MCF 10A (cell line): Measurements from ENCODE around the gene RNF44. TPM values are rescaled to one million over a fixed set of nuclear protein-coding genes. Genes with fewer than 3 reads are reported as not detected.

Source experiments
- BruUV-seq: library from RNA; stranded (reverse); fragments of 400-500 nt; replicated peaks from 2 replicates; lab custom pipeline; 2021; lab: Mats Ljungman, UMichigan
- CTCF ChIA-PET: fragments of 300-600 bp; sonication (Branson Sonifier 250); formaldehyde crosslinking; extraction: SDS; loops from one replicate; lab custom pipeline; 2021; ENCODE audit warnings: antibody characterized with exemption, inconsistent platforms; lab: Yijun Ruan, JAX
- POLR2A ChIA-PET: fragments of 300-600, 350-650 bp; sonication (Branson Sonifier 250); formaldehyde crosslinking; extraction: SDS; loops from one replicate; lab custom pipeline; 2020; ENCODE audit warnings: antibody characterized with exemption, inconsistent platforms; lab: Yijun Ruan, JAX
- DNase-seq: peaks from one replicate; pipeline ENCODE4 v3.0.0-alpha.2; 2018; ENCODE audit not compliant: unreplicated experiment
- H3K27ac Mint-ChIP-seq: one replicate; pipeline ENCODE4 v1.8.0; 2022; ENCODE audit warnings: mild to moderate bottlenecking, low read depth, mixed read lengths; ENCODE audit not compliant: unreplicated experiment
- H3K27me3 Mint-ChIP-seq: one replicate; pipeline ENCODE4 v1.8.0; 2022; ENCODE audit warnings: mixed read lengths; ENCODE audit not compliant: insufficient read depth, unreplicated experiment
- H3K36me3 Mint-ChIP-seq: one replicate; pipeline ENCODE4 v1.8.0; 2022; ENCODE audit warnings: mild to moderate bottlenecking, moderate library complexity, mixed read lengths; ENCODE audit not compliant: insufficient read depth, unreplicated experiment
- H3K4me1 Mint-ChIP-seq: one replicate; pipeline ENCODE4 v1.8.0; 2022; ENCODE audit warnings: mixed read lengths; ENCODE audit not compliant: insufficient read depth, unreplicated experiment
- H3K4me3 Mint-ChIP-seq: one replicate; pipeline ENCODE4 v1.8.0; 2022; ENCODE audit warnings: mild to moderate bottlenecking, moderate library complexity, mixed read lengths; ENCODE audit not compliant: unreplicated experiment
- H3K9me3 Mint-ChIP-seq: one replicate; pipeline ENCODE4 v1.8.0; 2022; ENCODE audit warnings: mixed read lengths; ENCODE audit not compliant: unreplicated experiment
- intact Hi-C: fragments of 100-400 bp; cut with micrococcal nuclease; formaldehyde crosslinking; loops from 2 replicates; pipeline ENCODE4 v1.14.1; 2022
- total RNA-seq: library from RNA; stranded (reverse); gene quantifications from 2 replicates; pipeline ENCODE4 v1.2.3, GENCODE V29; 2022
- TF ChIP-seq, protein P1 (sequence below): fragments of 200-600 bp; IDR thresholded peaks from one replicate; pipeline ENCODE4 v1.8.0; 2022; ENCODE audit warnings: antibody characterized with exemption, mild to moderate bottlenecking; ENCODE audit not compliant: unreplicated experiment

The RNF44 gene
- total RNA-seq, 1 experiment from 2014 or later = 60.1 TPM

DNA sequence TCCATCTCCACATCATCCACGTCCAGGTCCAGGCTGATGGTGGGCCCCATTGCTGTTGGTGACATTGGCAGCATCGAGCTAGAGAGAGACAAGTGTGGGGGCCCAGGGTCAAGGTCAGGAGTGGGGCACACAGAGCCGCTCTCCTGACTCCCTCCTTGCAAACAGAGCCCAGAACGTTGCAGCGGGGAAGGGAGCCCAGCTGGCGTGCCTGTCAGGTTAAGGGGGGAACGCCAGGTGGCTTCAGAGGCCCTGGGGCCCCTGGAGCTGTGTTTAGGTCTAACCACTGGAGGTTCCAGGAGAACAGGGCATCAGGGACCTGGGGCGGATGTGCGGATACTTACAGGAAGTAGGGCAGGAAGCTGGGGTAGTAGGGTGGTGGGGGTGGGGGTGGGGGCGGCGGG is 7.5 kb downstream of the RNF44 start:
- no peaks in the 10 kb centered on the region for H3K27me3 Mint-ChIP-seq
- POLR2A ChIA-PET = interaction anchor here (0.6 kb wide), 1 partner anchor 925 kb away, joined by 3 read pairs; no protein-coding TSS in a partner anchor
- no TSS peak for BruUV-seq
- CTCF ChIA-PET = interaction anchor here (1.3 kb wide), 1 partner anchor 36 kb away, joined by 3 read pairs; no protein-coding TSS in a partner anchor
- no peak for DNase-seq
- intact Hi-C loops = no loop called here
- peaks cover 50% of the 10 kb centered on the region for H3K36me3 Mint-ChIP-seq
- H3K27ac Mint-ChIP-seq = no peak overlapping the region
- no peaks in the 10 kb centered on the region for H3K9me3 Mint-ChIP-seq
- no peak overlapping the region for H3K4me3 Mint-ChIP-seq
- peaks cover 16% of the 10 kb centered on the region for H3K4me1 Mint-ChIP-seq
- TF ChIP-seq, protein P1, sequence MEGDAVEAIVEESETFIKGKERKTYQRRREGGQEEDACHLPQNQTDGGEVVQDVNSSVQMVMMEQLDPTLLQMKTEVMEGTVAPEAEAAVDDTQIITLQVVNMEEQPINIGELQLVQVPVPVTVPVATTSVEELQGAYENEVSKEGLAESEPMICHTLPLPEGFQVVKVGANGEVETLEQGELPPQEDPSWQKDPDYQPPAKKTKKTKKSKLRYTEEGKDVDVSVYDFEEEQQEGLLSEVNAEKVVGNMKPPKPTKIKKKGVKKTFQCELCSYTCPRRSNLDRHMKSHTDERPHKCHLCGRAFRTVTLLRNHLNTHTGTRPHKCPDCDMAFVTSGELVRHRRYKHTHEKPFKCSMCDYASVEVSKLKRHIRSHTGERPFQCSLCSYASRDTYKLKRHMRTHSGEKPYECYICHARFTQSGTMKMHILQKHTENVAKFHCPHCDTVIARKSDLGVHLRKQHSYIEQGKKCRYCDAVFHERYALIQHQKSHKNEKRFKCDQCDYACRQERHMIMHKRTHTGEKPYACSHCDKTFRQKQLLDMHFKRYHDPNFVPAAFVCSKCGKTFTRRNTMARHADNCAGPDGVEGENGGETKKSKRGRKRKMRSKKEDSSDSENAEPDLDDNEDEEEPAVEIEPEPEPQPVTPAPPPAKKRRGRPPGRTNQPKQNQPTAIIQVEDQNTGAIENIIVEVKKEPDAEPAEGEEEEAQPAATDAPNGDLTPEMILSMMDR = no peak

- intact Hi-C loops = no loop called here
- Mint-ChIP-seq H3K27ac (no peak overlapping the region), H3K27me3 (no peaks in the 10 kb centered on the region), H3K4me3 (no peak overlapping the region), H3K4me1 (peaks cover 11% of the 10 kb centered on the region), H3K9me3 (no peaks in the 10 kb centered on the region), H3K36me3 (peaks cover 50% of the 10 kb centered on the region)
- TF ChIP-seq, protein P1 = no peak
- POLR2A ChIA-PET = interaction anchor here (0.6 to 1.6 kb wide), 2 partner anchors 8 to 925 kb away, joined by 3 to 5 read pairs; partner anchors contain the start of gene RNF44
- BruUV-seq = no TSS peak
- DNase-seq = no peak
- CTCF ChIA-PET = interaction anchor here (0.6 to 1.3 kb wide), 2 partner anchors 35 to 875 kb away, joined by 3 read pairs; no protein-coding TSS in a partner anchor
Measured at GRCh38 chr5:176529116-176529740, 8.0 kb downstream of the RNF44 start.

- no peak for DNase-seq
- H3K4me3 Mint-ChIP-seq = no peak overlapping the region
- no TSS peak for BruUV-seq
- intact Hi-C loops = no loop called here
- peak overlapping the region; percentile 16 for H3K27ac Mint-ChIP-seq
- peaks cover 6% of the 10 kb centered on the region for H3K4me1 Mint-ChIP-seq
- TF ChIP-seq, protein P1 = no peak
- ChIA-PET CTCF (interaction anchor here (0.6 to 1.3 kb wide), 2 partner anchors 35 to 875 kb away, joined by 3 read pairs; no protein-coding TSS in a partner anchor), POLR2A (interaction anchor here (1.6 kb wide), 1 partner anchor 9 kb away, joined by 5 read pairs; the partner anchor contains the start of gene RNF44)
- H3K27me3 Mint-ChIP-seq = no peaks in the 10 kb centered on the region
- H3K9me3 Mint-ChIP-seq = no peaks in the 10 kb centered on the region
- H3K36me3 Mint-ChIP-seq = peaks cover 50% of the 10 kb centered on the region
Measured at GRCh38 chr5:176528761-176529115, 8.5 kb downstream of the RNF44 start.

DNA sequence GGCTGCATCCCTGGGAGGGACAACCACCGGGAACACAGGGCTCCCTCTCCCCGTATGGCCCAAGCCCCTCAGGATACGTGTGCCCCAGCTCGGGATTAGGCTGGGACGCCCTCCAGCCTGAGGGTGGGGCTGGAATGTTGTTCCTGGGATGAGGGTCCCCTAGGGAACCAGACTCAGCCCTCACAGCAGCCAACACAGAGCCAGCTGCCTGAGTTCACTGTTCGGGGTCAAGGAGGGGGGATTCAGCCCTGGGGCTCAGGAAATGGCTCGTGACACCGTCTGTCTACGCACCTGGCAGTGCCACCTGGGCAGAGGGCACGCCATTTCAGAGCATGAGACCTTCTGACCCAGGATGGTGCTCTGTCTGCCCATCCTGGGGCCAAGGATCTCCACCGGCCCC is 8.9 kb downstream of the RNF44 start:
- peaks cover 2% of the 10 kb centered on the region for H3K4me1 Mint-ChIP-seq
- peak overlapping the region; percentile 16 for H3K27ac Mint-ChIP-seq
- CTCF ChIA-PET = interaction anchor here (0.6 kb wide), 1 partner anchor 100 kb away, joined by 3 read pairs; no protein-coding TSS in a partner anchor
- no TSS peak for BruUV-seq
- no peak for DNase-seq
- POLR2A ChIA-PET = interaction anchor here (0.7 to 1.6 kb wide), 2 partner anchors 9 to 15 kb away, joined by 3 to 5 read pairs; partner anchors contain the start of gene RNF44
- H3K36me3 Mint-ChIP-seq = peaks cover 48% of the 10 kb centered on the region
- TF ChIP-seq, protein P1 = no peak
- H3K4me3 Mint-ChIP-seq = no peak overlapping the region
- no peaks in the 10 kb centered on the region for H3K9me3 Mint-ChIP-seq
- no peaks in the 10 kb centered on the region for H3K27me3 Mint-ChIP-seq
- intact Hi-C loops = no loop called here
